Chondrocyte (in vitro differentiated cells): ENCODE measurements around the gene GRIK4. TPM values are rescaled to one million over a fixed set of nuclear protein-coding genes. Genes with fewer than 3 reads are reported as not detected.
A peak's percentile ranks its signal among the peaks of the same experiment; 100 is the strongest.

Experiments
- DNase-seq: peaks from one replicate; pipeline ENCODE4 v3.0.0; 2021; ENCODE audit warnings: mixed read lengths, low spot score
- H3K27ac Mint-ChIP-seq: one replicate; pipeline ENCODE4 v1.8.0; 2021; ENCODE audit warnings: mild to moderate bottlenecking, moderate library complexity, mixed read lengths; ENCODE audit not compliant: unreplicated experiment
- H3K27me3 Mint-ChIP-seq: 2 replicates; pipeline ENCODE4 v1.8.0; 2021; ENCODE audit warnings: low read depth, mixed read lengths
- H3K36me3 Mint-ChIP-seq: 2 replicates; pipeline ENCODE4 v1.8.0; 2021; ENCODE audit warnings: low read depth, mixed read lengths
- H3K4me1 Mint-ChIP-seq: 2 replicates; pipeline ENCODE4 v1.8.0; 2021; ENCODE audit warnings: low read depth, mild to moderate bottlenecking, mixed read lengths
- H3K4me3 Mint-ChIP-seq: one replicate; pipeline ENCODE4 v1.8.0; 2021; ENCODE audit warnings: mild to moderate bottlenecking, moderate library complexity, mixed read lengths; ENCODE audit not compliant: unreplicated experiment
- H3K9me3 Mint-ChIP-seq: 2 replicates; pipeline ENCODE4 v1.8.0; 2021; ENCODE audit warnings: low read depth, mixed read lengths
- total RNA-seq: library from RNA; stranded (reverse); gene quantifications from 3 replicates; pipeline ENCODE4 v1.2.1, GENCODE V29; 2021
- TF ChIP-seq, protein P1 (sequence below): fragments of 200-600 bp; sonication (generic); IDR thresholded peaks from 2 replicates; pipeline ENCODE4 v1.5.0; 2021; ENCODE audit warnings: antibody characterized with exemption, mild to moderate bottlenecking, moderate library complexity

GRIK4 gene
- total RNA-seq, 1 donor from 2014 or later: 0.37 TPM

- Mint-ChIP-seq H3K9me3 (no peaks in the 10 kb centered on the region), H3K27ac (no peak overlapping the region), H3K4me1 (no peaks in the 10 kb centered on the region), H3K4me3 (no peak overlapping the region), H3K27me3 (peaks cover 27% of the 10 kb centered on the region), H3K36me3 (no peaks in the 10 kb centered on the region)
- DNase-seq: no peak
- TF ChIP-seq, protein P1, sequence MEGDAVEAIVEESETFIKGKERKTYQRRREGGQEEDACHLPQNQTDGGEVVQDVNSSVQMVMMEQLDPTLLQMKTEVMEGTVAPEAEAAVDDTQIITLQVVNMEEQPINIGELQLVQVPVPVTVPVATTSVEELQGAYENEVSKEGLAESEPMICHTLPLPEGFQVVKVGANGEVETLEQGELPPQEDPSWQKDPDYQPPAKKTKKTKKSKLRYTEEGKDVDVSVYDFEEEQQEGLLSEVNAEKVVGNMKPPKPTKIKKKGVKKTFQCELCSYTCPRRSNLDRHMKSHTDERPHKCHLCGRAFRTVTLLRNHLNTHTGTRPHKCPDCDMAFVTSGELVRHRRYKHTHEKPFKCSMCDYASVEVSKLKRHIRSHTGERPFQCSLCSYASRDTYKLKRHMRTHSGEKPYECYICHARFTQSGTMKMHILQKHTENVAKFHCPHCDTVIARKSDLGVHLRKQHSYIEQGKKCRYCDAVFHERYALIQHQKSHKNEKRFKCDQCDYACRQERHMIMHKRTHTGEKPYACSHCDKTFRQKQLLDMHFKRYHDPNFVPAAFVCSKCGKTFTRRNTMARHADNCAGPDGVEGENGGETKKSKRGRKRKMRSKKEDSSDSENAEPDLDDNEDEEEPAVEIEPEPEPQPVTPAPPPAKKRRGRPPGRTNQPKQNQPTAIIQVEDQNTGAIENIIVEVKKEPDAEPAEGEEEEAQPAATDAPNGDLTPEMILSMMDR: no peak
Observed at GRCh38 chr11:120911943-120912342, 400.4 kb downstream of the GRIK4 start.

GRCh38 chr11:120912504-120912903 lies 401.0 kb downstream of the GRIK4 start:
- DNase-seq: no peak
- peaks cover 31% of the 10 kb centered on the region for H3K27me3 Mint-ChIP-seq
- H3K9me3 Mint-ChIP-seq: no peaks in the 10 kb centered on the region
- no peak overlapping the region for H3K4me3 Mint-ChIP-seq
- TF ChIP-seq, protein P1: peak; percentile 72
- no peak overlapping the region for H3K27ac Mint-ChIP-seq
- H3K36me3 Mint-ChIP-seq: no peaks in the 10 kb centered on the region
- no peaks in the 10 kb centered on the region for H3K4me1 Mint-ChIP-seq

DNA sequence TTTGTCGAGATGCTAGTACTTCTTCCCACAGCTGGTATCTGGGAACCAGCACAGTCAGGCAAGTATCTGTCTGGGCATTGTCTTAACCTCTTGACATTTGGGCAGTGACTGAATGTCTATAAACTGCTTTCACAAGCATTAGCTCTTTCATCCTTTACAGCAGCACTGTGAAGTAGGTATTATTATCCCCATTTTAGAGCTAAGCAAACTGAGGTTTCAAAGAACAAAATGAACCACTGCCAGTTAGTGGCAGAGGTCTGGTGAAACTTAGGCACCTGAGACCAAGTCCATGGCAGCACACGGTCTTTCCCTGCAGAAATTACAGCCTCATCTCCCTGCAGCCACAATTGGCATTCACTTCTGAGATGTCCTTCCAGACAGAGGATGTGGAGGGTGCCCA lies 401.4 kb downstream of the GRIK4 start:
- no peak for DNase-seq
- TF ChIP-seq, protein P1: no peak
- no peaks in the 10 kb centered on the region for H3K36me3 Mint-ChIP-seq
- no peaks in the 10 kb centered on the region for H3K4me1 Mint-ChIP-seq
- no peak overlapping the region for H3K27ac Mint-ChIP-seq
- H3K9me3 Mint-ChIP-seq: no peaks in the 10 kb centered on the region
- peaks cover 34% of the 10 kb centered on the region for H3K27me3 Mint-ChIP-seq
- no peak overlapping the region for H3K4me3 Mint-ChIP-seq

DNA sequence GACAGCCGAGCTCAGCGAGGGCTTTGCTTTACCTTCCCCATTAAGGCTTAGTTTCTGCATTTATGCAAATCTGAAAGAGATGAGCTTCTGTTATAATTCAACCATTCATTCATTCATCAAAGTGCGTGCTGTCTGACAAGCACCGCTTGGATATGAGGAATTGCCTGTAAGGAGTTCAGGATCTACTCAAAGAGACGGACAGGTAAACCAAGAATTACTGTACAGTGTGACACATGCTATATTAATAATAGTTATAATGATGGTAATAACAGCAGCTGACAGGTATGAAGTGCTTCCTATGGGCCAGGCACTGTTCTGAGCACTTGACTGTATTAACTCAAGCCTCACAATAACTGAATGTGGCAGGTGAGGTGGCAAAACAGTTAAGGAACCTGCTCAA lies 402.5 kb downstream of the GRIK4 start:
- no peak for DNase-seq
- Mint-ChIP-seq H3K27me3 (peaks cover 43% of the 10 kb centered on the region), H3K9me3 (no peaks in the 10 kb centered on the region), H3K27ac (no peak overlapping the region), H3K4me3 (no peak overlapping the region), H3K4me1 (no peaks in the 10 kb centered on the region), H3K36me3 (no peaks in the 10 kb centered on the region)
- TF ChIP-seq, protein P1: no peak

GRCh38 chr11:120914601-120915000 lies 403.1 kb downstream of the GRIK4 start:
- DNase-seq: no peak
- H3K9me3 Mint-ChIP-seq: no peaks in the 10 kb centered on the region
- H3K4me3 Mint-ChIP-seq: no peak overlapping the region
- no peak overlapping the region for H3K27ac Mint-ChIP-seq
- TF ChIP-seq, protein P1: no peak
- no peaks in the 10 kb centered on the region for H3K4me1 Mint-ChIP-seq
- H3K36me3 Mint-ChIP-seq: no peaks in the 10 kb centered on the region
- H3K27me3 Mint-ChIP-seq: peaks cover 45% of the 10 kb centered on the region
